Glomerular endothelial cell (primary cell): ENCODE measurements around the gene GRIFIN. TPM values are rescaled to one million over a fixed set of nuclear protein-coding genes. Genes with fewer than 3 reads are reported as not detected.

Experiments
- DNase-seq: peaks from one replicate; pipeline ENCODE4 v3.0.0-alpha.2; 2011; ENCODE audit warnings: low read depth, low spot score; ENCODE audit errors: extremely low read depth
- total RNA-seq: library from RNA; depleted of rRNA; stranded (reverse); fragments of >200 nt; gene quantifications from 2 replicates; pipeline ENCODE4 v1.2.3, GENCODE V29; 2015

Gene GRIFIN
- total RNA-seq, 1 donor from 2014 or later = not detected

GRCh38 chr7:2437537-2438148, 38.6 kb downstream of the GRIFIN start:
- DNase-seq = no peak

DNA sequence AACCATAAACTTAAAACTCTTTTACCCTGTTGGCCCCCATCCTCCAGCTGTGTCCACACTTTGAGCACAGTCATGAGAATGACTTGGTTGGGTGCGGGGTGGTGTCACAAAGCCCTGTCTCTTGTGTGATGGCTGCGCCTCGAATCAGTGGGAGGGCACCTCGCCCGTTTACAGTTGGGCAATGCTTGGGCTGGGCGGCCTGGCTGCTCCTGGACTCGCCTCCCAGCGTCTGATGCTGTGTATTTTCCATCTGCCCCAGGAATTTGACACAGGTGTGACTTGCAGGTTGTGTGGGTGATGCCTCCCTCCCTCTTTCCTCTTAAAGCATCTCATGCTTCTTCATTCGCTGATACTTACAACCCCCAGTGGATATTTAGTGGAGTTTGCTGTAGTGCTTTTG, 39.1 kb downstream of the GRIFIN start:
- DNase-seq = no peak

GRCh38 chr7:2436341-2437104, 39.7 kb downstream of the GRIFIN start:
- no peak for DNase-seq

DNA sequence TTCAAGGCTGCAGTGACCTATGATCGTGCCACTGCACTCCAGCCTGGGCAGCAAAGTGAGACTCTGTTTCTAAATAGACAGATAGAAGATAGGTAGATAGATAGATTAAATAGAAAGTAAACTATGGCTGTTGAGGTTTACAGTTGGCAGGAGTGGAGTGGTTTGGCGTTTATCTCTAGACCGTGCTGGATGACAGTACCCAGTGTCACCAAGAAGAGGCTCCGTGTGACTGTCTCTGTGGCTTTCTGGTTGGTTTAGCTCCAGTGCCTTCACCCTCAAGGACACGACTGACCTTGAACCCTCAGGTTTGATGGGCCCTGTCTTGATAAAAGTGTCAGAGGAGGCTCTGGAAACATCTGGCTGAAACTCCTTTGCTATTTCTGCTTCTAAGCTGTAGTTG, 41.1 kb downstream of the GRIFIN start:
- no peak for DNase-seq

GRCh38 chr7:2433713-2434550, 42.3 kb downstream of the GRIFIN start:
- no peak for DNase-seq

DNA sequence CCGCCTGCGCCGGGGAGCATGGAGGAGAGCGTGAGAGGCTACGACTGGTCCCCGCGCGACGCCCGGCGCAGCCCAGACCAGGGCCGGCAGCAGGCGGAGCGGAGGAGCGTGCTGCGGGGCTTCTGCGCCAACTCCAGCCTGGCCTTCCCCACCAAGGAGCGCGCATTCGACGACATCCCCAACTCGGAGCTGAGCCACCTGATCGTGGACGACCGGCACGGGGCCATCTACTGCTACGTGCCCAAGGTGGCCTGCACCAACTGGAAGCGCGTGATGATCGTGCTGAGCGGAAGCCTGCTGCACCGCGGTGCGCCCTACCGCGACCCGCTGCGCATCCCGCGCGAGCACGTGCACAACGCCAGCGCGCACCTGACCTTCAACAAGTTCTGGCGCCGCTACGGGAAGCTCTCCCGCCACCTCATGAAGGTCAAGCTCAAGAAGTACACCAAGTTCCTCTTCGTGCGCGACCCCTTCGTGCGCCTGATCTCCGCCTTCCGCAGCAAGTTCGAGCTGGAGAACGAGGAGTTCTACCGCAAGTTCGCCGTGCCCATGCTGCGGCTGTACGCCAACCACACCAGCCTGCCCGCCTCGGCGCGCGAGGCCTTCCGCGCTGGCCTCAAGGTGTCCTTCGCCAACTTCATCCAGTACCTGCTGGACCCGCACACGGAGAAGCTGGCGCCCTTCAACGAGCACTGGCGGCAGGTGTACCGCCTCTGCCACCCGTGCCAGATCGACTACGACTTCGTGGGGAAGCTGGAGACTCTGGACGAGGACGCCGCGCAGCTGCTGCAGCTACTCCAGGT, 43.1 kb downstream of the GRIFIN start:
- DNase-seq = no peak

DNA sequence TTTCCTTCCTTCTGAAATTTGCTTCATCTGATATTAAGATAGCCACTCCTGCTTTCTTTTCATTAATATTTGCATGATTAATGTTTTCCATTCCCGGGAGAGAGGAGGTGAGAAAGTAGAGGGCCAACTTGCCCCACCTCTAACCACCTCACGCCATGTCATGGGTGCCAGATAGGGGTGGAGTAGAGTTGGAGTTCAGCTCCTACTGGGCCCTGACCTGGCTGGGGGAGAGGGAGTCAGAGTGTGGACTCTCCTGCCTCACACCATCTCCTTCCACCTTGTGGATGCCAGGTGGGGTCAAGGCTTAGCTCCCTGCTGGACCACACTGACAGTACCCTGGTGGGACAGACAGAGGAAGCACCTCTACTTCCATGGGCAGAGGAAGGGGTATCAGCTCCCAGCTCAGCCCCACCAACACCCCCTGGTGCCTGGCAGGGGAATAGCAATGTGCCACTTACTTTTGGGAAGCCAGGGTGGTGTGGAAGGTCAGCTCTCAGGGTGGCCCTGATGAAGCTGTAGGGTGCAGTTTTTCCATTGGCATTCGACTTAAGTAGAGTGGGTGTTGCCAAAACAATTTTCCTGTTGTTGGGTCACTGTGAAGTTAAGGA, 44.8 kb downstream of the GRIFIN start:
- no peak for DNase-seq

- no peak for DNase-seq
Observed at GRCh38 chr7:2425749-2426148, 50.4 kb downstream of the GRIFIN start.

Other genes with a start within 250 kb of the GRIFIN start
- 36.6 and 59.4 TPM in 2 replicates for gene MAD1L1, start 243.5 kb downstream of the GRIFIN start, total RNA-seq
- 13.1 and 20.9 TPM in 2 replicates for gene MRM2, start 234.2 kb downstream of the GRIFIN start, total RNA-seq
- gene NUDT1, start 234.2 kb downstream of the GRIFIN start, total RNA-seq = 12.3 and 17.0 TPM in 2 replicates
- gene SNX8, start 162.0 kb downstream of the GRIFIN start, total RNA-seq = 37.5 and 54.4 TPM in 2 replicates
- 150 and 181 TPM in 2 replicates for gene EIF3B, start 121.6 kb downstream of the GRIFIN start, total RNA-seq
- 22.2 and 32.6 TPM in 2 replicates for gene CHST12, start 72.8 kb downstream of the GRIFIN start, total RNA-seq
- 14.8 and 21.7 TPM in 2 replicates for gene LFNG, start 43.4 kb upstream of the GRIFIN start, total RNA-seq
- 29.2 and 42.3 TPM in 2 replicates for gene BRAT1, start 79.1 kb upstream of the GRIFIN start, total RNA-seq
- 6.7 and 12.7 TPM in 2 replicates for gene IQCE, start 82.6 kb upstream of the GRIFIN start, total RNA-seq
- gene TTYH3, start 155.6 kb upstream of the GRIFIN start, total RNA-seq = 223 and 321 TPM in 2 replicates
- gene AMZ1, start 211.8 kb upstream of the GRIFIN start, total RNA-seq = 0.05 and 0.47 TPM in 2 replicates